ENCODE results near the gene CNBP. TPM values are rescaled to one million over a fixed set of nuclear protein-coding genes. Genes with fewer than 3 reads are reported as not detected.
A peak's percentile ranks its signal among the peaks of the same experiment; 100 is the strongest.

CNBP gene
- total and polyA plus RNA-seq, 2 of the 13 experiments (the other 11 are each of a cell fraction or from before 2014, with no cell fraction given): 282 to 354 TPM

GRCh38 chr3:129123314-129124060, 60.2 kb downstream of the CNBP start (continued):
- no peak for TF ChIP-seq IRF9 (CRISPR knock-in tag; IDR thresholded peaks at IDR 0.05; ENCODE audit: borderline replicate concordance)

DNA sequence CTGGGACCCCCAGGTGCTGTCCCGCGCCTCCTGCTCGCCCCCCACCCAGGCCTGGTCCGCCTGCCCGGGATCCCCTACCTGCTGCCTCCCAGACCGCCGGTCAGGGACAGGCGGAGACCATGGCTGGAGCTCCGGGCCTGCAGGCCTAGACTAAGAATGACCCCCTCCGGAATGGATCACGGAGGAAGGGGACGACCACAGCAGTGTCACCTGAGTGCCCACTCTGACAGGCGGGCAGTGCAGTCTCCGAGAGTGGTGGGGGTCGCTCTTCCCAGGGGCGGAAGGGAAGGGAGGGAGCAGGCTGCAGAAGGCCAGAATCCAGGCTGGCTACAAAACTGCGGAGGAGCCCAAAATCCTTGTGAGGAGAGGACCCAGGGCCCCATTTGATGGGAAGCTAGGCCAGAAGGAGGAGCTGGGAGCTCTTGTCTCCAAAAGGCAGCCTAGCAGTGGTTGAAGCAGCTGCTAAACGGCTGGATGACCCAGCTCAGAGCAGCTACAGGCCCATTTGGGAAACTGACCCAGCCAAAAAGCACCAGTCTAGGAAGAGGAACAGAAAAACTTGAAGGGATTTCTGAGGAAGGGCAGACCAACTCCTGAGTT, 61.2 kb downstream of the CNBP start:
- intact Hi-C loops (cut with micrococcal nuclease; ENCODE audit: unreplicated experiment) (loop anchor here (5.0 kb wide), 1 partner anchor 125 kb away; the partner anchor contains the start of gene COPG1), in situ Hi-C loops (cut with HindIII; ENCODE audit: extremely low pct_ligation_motif_present, low pct_unique_long_range_greater_than_20kb) (no loop called here)
- Histone ChIP-seq H3K9me3 (ENCODE audit: low read length) (no peaks in the 10 kb centered on the region), H3K36me3 (replicated peaks in 1 of 2; ENCODE audit: control insufficient read depth in 1 of 2, insufficient read depth in 2 of 2, low read length in 2 of 2) (peaks cover 0 to 5% of the 10 kb centered on the region in 2 experiments; a peak in 2 of 5 replicates), H4K20me1 (ENCODE audit: insufficient read depth, low read length) (peaks cover 5% of the 10 kb centered on the region; the same call in 1 of the 2 replicates), H3K4me1 (ENCODE audit: insufficient read depth, low read length) (peaks cover 36% of the 10 kb centered on the region), H3K27ac (ENCODE audit: extremely low read length, insufficient read depth, low read length) (peak overlapping the region; percentile 76), H3K4me2 (ENCODE audit: low read depth, low read length) (peak overlapping the region; percentile 83), H3K9ac (ENCODE audit: insufficient read depth, low read depth, low read length) (peak overlapping the region; percentile 71), H3K27me3 (ENCODE audit: control insufficient read depth in 1 of 2, insufficient read depth in 2 of 2, low read length in 2 of 2) (no peaks in the 10 kb centered on the region; a peak in 1 of 5 replicates), H3K79me2 (ENCODE audit: insufficient read depth, low read length) (peaks cover 29% of the 10 kb centered on the region), H2AFZ (ENCODE audit: low read length) (no peak overlapping the region), H3K4me3 (replicated peaks in 1 of 3; ENCODE audit: insufficient read depth in 1 of 3, low read depth in 2 of 3, low read length in 3 of 3) (peak overlapping the region; percentile 70 to 84 (median 80))
- no TSS peak for BruUV-seq (replicated peaks)
- ChIA-PET POLR2A (interaction anchor here (0.9 to 4.8 kb wide), 9 partner anchors 9 to 194 kb away, joined by 4 to 32 read pairs (median 20); partner anchors contain the start of genes CNBP and COPG1), CTCF (ENCODE audit: low intra/inter-chr PET ratio, low total read pairs) (no interaction called here)
- ATAC-seq (peak; percentile 20), DNase-seq (ENCODE audit: low spot score) (no peak), FAIRE-seq (no peak)
- WGBS (ENCODE audit: low lambda C conversion rate): 3% methylated on average over 12 of the region's 18 CpGs
- TF ChIP-seq BCL3 (CRISPR knock-in tag; IDR thresholded peaks at IDR 0.05) (0 out of 2 replicates have a peak, but pooled peaks have one; percentile 41), ZNF20 (CRISPR knock-in tag; IDR thresholded peaks at IDR 0.05) (no peak), ARID4A (CRISPR knock-in tag; IDR thresholded peaks at IDR 0.05; ENCODE audit: borderline replicate concordance) (peak; percentile 15; the same call in 1 of the 2 replicates), ZNF615 (CRISPR knock-in tag; IDR thresholded peaks at IDR 0.05; ENCODE audit: borderline replicate concordance) (no peak), ZNF546 (CRISPR knock-in tag; conservative IDR thresholded peaks at IDR 0.05) (no peak), ZSCAN25 (CRISPR knock-in tag; IDR thresholded peaks at IDR 0.05) (no peak), ZBTB7B (CRISPR knock-in tag; IDR thresholded peaks at IDR 0.05) (0 out of 2 replicates have a peak, but pooled peaks have one; percentile 34), MTA1 (CRISPR knock-in tag; IDR thresholded peaks at IDR 0.05; ENCODE audit: borderline replicate concordance) (0 out of 2 replicates have a peak, but pooled peaks have one; percentile 78), NR3C1 (CRISPR knock-in tag; IDR thresholded peaks at IDR 0.05) (no peak), PREB (CRISPR knock-in tag; IDR thresholded peaks at IDR 0.05) (no peak), KLF16 (CRISPR knock-in tag; IDR thresholded peaks at IDR 0.05) (no peak)

Data from HepG2 (cell line).